C4-2B (cell line): ENCODE measurements around the gene HNF4A.

Experiments
- ZFX ChIP-seq: fragments of 450-650 bp; IDR thresholded peaks from 2 replicates; pipeline ENCODE4 v1.6.1; 2017
- TF ChIP-seq, protein P1 (sequence below): fragments of 450-650 bp; conservative IDR thresholded peaks from 2 replicates; pipeline ENCODE4 v1.5.1; 2017; ENCODE audit warnings: mild to moderate bottlenecking

DNA sequence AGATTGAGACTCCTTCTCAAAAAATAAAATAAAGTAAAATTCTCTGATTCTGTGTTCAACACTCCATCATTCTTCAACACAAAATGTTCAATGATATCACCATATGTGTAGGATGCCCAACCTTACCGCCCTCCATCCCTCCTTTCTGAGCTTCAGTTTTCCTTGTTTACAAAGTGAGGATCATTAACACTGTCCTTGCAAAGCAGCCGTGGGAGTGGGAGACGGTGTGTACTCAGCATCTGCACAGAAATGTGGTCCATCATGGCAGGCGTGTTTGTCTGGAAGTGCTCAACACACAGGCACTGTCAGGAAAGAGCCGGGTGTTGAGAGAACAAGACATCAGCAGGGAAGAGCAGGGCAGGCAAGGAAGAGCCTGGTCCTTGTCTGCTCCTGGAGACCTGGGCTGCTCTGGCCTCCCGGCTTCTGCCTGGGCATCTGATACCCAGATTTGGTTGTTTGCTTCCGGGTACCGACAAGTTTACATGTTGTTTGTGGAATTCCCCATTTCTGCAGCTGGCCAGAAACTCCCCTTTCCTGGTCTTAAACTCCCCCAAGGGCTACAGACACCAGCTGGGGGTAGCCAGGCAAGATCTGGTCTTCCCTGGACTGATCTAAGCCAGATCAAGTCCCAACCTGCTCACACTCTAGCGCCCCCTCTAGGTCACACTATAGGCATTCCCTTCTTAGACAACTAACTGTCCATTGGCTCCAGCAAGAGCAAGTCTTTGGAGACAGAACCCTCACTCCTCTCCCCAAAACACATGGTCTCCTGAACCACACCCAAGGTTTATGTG, 93.5 kb downstream of the HNF4A start:
- TF ChIP-seq, protein P1, sequence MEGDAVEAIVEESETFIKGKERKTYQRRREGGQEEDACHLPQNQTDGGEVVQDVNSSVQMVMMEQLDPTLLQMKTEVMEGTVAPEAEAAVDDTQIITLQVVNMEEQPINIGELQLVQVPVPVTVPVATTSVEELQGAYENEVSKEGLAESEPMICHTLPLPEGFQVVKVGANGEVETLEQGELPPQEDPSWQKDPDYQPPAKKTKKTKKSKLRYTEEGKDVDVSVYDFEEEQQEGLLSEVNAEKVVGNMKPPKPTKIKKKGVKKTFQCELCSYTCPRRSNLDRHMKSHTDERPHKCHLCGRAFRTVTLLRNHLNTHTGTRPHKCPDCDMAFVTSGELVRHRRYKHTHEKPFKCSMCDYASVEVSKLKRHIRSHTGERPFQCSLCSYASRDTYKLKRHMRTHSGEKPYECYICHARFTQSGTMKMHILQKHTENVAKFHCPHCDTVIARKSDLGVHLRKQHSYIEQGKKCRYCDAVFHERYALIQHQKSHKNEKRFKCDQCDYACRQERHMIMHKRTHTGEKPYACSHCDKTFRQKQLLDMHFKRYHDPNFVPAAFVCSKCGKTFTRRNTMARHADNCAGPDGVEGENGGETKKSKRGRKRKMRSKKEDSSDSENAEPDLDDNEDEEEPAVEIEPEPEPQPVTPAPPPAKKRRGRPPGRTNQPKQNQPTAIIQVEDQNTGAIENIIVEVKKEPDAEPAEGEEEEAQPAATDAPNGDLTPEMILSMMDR = no peak; the same call in 1 of the 2 replicates
- TF ChIP-seq ZFX = no peak
